H9 (cell line): Measurements from ENCODE around the gene DCP1B. TPM values are rescaled to one million over a fixed set of nuclear protein-coding genes. Genes with fewer than 3 reads are reported as not detected.

Experiments
- DNase-seq: peaks from one replicate; pipeline ENCODE4 v3.0.0-alpha.2; 2017
- H2AFZ ChIP-seq: one replicate; pipeline ENCODE4 v1.6.1; 2013; ENCODE audit warnings: mild to moderate bottlenecking, low read length, control low read depth, moderate library complexity
- H2AK5ac ChIP-seq: 2 replicates; pipeline ENCODE4 v1.6.1; 2013; ENCODE audit warnings: low read length, control low read depth, mixed read lengths; ENCODE audit not compliant: insufficient read length
- H2BK120ac ChIP-seq: one replicate; pipeline ENCODE4 v1.6.1; 2013; ENCODE audit warnings: low read depth, mild to moderate bottlenecking, low read length, control low read depth, inconsistent platforms; ENCODE audit not compliant: poor library complexity, severe bottlenecking
- H2BK12ac ChIP-seq: 2 replicates; pipeline ENCODE4 v1.6.1; 2013; ENCODE audit warnings: low read length, control low read depth, mixed read lengths, low read depth; ENCODE audit not compliant: insufficient read length
- H2BK15ac ChIP-seq: 2 replicates; pipeline ENCODE4 v1.6.1; 2013; ENCODE audit warnings: low read depth, low read length, control low read depth
- H2BK20ac ChIP-seq: one replicate; pipeline ENCODE4 v1.6.1; 2013; ENCODE audit warnings: low read depth, mild to moderate bottlenecking, low read length, control low read depth, inconsistent platforms; ENCODE audit not compliant: poor library complexity, severe bottlenecking
- H2BK5ac ChIP-seq: 2 replicates; pipeline ENCODE4 v1.6.1; 2013; ENCODE audit warnings: low read length, control low read depth, mixed read lengths; ENCODE audit not compliant: insufficient read length
- H3K14ac ChIP-seq: 2 replicates; pipeline ENCODE4 v1.6.1; 2013; ENCODE audit warnings: low read length, control low read depth; ENCODE audit not compliant: insufficient read depth
- H3K18ac ChIP-seq: 2 replicates; pipeline ENCODE4 v1.6.1; 2013; ENCODE audit warnings: low read depth, mild to moderate bottlenecking, mixed read lengths, low read length, control low read depth; ENCODE audit not compliant: insufficient read length
- H3K23ac ChIP-seq: 2 replicates; pipeline ENCODE4 v1.6.1; 2013; ENCODE audit warnings: low read length, control low read depth, mixed read lengths, low read depth; ENCODE audit not compliant: insufficient read length
- H3K23me2 ChIP-seq: 2 replicates; pipeline ENCODE4 v1.6.1; 2013; ENCODE audit warnings: low read depth, mild to moderate bottlenecking, mixed read lengths, low read length, control low read depth; ENCODE audit not compliant: insufficient read length, poor library complexity, severe bottlenecking
- H3K27ac ChIP-seq: 2 replicates; pipeline ENCODE4 v1.5.1; 2013; ENCODE audit warnings: low read length, control low read depth, mixed read lengths, low read depth; ENCODE audit not compliant: insufficient read length
- H3K27me3 ChIP-seq: 2 replicates; pipeline ENCODE4 v1.6.1; 2013; ENCODE audit warnings: low read length, control low read depth, inconsistent platforms; ENCODE audit not compliant: insufficient read depth
- H3K4ac ChIP-seq: 2 replicates; pipeline ENCODE4 v1.6.1; 2013; ENCODE audit warnings: low read depth, mild to moderate bottlenecking, control low read depth, inconsistent platforms, low read length, moderate library complexity
- H3K4me1 ChIP-seq: 2 replicates; pipeline ENCODE4 v1.6.1; 2013; ENCODE audit warnings: low read length, control low read depth, inconsistent platforms; ENCODE audit not compliant: insufficient read depth
- H3K4me2 ChIP-seq: 2 replicates; pipeline ENCODE4 v1.6.1; 2013; ENCODE audit warnings: low read length, control low read depth, mixed read lengths; ENCODE audit not compliant: insufficient read length, insufficient read depth
- H3K56ac ChIP-seq: 2 replicates; pipeline ENCODE4 v1.6.1; 2013; ENCODE audit warnings: low read depth, mild to moderate bottlenecking, mixed read lengths, low read length, control low read depth; ENCODE audit not compliant: insufficient read length
- H3K79me1 ChIP-seq: 2 replicates; pipeline ENCODE4 v1.6.1; 2013; ENCODE audit warnings: low read depth, mild to moderate bottlenecking, moderate library complexity, low read length, control low read depth, inconsistent platforms; ENCODE audit not compliant: insufficient read depth, poor library complexity, severe bottlenecking
- H3K79me2 ChIP-seq: 2 replicates; pipeline ENCODE4 v1.6.1; 2013; ENCODE audit warnings: low read length, control low read depth, inconsistent platforms; ENCODE audit not compliant: insufficient read depth
- H3K9ac ChIP-seq: 2 replicates; pipeline ENCODE4 v1.6.1; 2013; ENCODE audit warnings: low read length, control low read depth, mixed read lengths; ENCODE audit not compliant: insufficient read length; ENCODE audit errors: extremely low read depth
- H3K9me3 ChIP-seq: one replicate; pipeline ENCODE4 v1.6.1; 2013; ENCODE audit warnings: low read depth, low read length, inconsistent platforms; ENCODE audit not compliant: control insufficient read depth
- H3T11ph ChIP-seq: one replicate; pipeline ENCODE4 v1.6.1; 2013; ENCODE audit warnings: mild to moderate bottlenecking, low read length, control low read depth, inconsistent platforms
- H4K20me1 ChIP-seq: one replicate; pipeline ENCODE4 v1.6.1; 2013; ENCODE audit not compliant: control insufficient read depth, insufficient read length, insufficient read depth
- H4K5ac ChIP-seq: 2 replicates; pipeline ENCODE4 v1.6.1; 2013; ENCODE audit warnings: low read depth, mild to moderate bottlenecking, mixed read lengths, low read length, control low read depth; ENCODE audit not compliant: insufficient read length
- H4K8ac ChIP-seq: replicated peaks from 2 replicates; pipeline ENCODE4 v1.6.1; 2013; ENCODE audit warnings: low read length, control low read depth, mixed read lengths, low read depth; ENCODE audit not compliant: insufficient read length
- H4K91ac ChIP-seq: 2 replicates; pipeline ENCODE4 v1.6.1; 2013; ENCODE audit warnings: low read depth, mild to moderate bottlenecking, moderate library complexity, mixed read lengths, low read length, control low read depth; ENCODE audit not compliant: insufficient read length
- H3K27ac Mint-ChIP-seq, 3 experiments: 2 replicates in 2 of 3; 3 replicates in 1 of 3; pipeline ENCODE4 v1.8.0; 2020 to 2021; ENCODE audit warnings: mixed read lengths in 3 of 3, mild to moderate bottlenecking in 1 of 3, moderate library complexity in 1 of 3
- H3K27me3 Mint-ChIP-seq: 2 replicates; pipeline ENCODE4 v1.8.0; 2021; ENCODE audit warnings: low read depth, mild to moderate bottlenecking, moderate library complexity, mixed read lengths
- H3K36me3 Mint-ChIP-seq, 3 experiments: 2 replicates in 2 of 3; 3 replicates in 1 of 3; pipeline ENCODE4 v1.8.0; 2020 to 2021; ENCODE audit warnings: low read depth in 3 of 3, mixed read lengths in 3 of 3; ENCODE audit not compliant: insufficient read depth in 1 of 3
- H3K4me1 Mint-ChIP-seq, 2 experiments: 2 replicates each; pipeline ENCODE4 v1.8.0; 2020; ENCODE audit warnings: mixed read lengths in 2 of 2
- H3K4me3 Mint-ChIP-seq, 2 experiments: 2 replicates in 1 of 2; 3 replicates in 1 of 2; pipeline ENCODE4 v1.8.0; 2020 to 2021; ENCODE audit warnings: mild to moderate bottlenecking in 2 of 2, mixed read lengths in 2 of 2, moderate library complexity in 1 of 2
- H3K9me3 Mint-ChIP-seq, 2 experiments: 2 replicates in 1 of 2; 3 replicates in 1 of 2; pipeline ENCODE4 v1.8.0; 2020; ENCODE audit warnings: mild to moderate bottlenecking in 2 of 2, mixed read lengths in 2 of 2, moderate library complexity in 1 of 2
- WGBS: extraction: QIAGEN DNeasy Blood & Tissue Kit; methylation state at CpG from one replicate; pipeline ENCODE4 v1.1.7; 2013; ENCODE audit warnings: missing lambda C conversion rate, low lambda C conversion rate, mixed read lengths; ENCODE audit not compliant: insufficient read length; ENCODE audit errors: extremely low coverage; 5-methylcytosine and 5-hydroxymethylcytosine counted together
- total RNA-seq: library from RNA; stranded (reverse); gene quantifications from 2 replicates; pipeline ENCODE4 v1.2.1, GENCODE V29; 2021
- TF ChIP-seq, protein P1 (sequence below): fragments of 200-600 bp; sonication (generic); conservative IDR thresholded peaks from 3 replicates; pipeline ENCODE4 v1.8.0; 2021; ENCODE audit warnings: antibody characterized with exemption, mild to moderate bottlenecking

DCP1B gene
- total RNA-seq, 1 experiment from 2014 or later = 11.2 TPM

DNA sequence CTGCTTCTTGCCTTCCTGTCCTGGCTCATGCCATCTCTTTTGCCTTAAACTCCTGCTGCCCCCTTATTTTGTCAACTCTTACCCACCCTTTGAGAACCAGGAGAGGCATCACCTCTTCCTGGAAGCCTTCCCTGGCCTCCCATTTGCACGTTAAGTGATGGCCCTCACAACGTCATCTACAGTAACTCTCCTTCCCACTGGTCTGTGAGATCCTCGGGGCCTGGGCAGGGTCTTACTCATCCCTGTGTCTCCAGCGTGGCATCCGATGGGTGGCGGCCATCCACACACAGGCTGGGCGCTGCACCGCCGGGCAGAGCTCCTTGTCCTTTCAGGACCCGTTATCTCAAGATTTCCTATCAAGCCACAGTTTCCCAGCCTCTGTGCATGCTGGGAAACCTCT lies 69.0 kb downstream of the DCP1B start:
- Histone ChIP-seq H4K20me1 (no peaks in the 10 kb centered on the region), H3K79me1 (no peaks in the 10 kb centered on the region), H3K9ac (no peak overlapping the region), H3K79me2 (no peaks in the 10 kb centered on the region), H3T11ph (no peak overlapping the region), H2BK12ac (no peak overlapping the region), H3K27ac (no peak overlapping the region), H3K9me3 (no peaks in the 10 kb centered on the region), H2BK20ac (no peak overlapping the region), H2AK5ac (no peak overlapping the region), H3K23ac (no peak overlapping the region), H3K14ac (no peak overlapping the region), H2BK5ac (no peak overlapping the region), H4K8ac (no peak overlapping the region), H4K5ac (no peak overlapping the region), H3K18ac (no peak overlapping the region), H3K4me1 (peaks cover 3% of the 10 kb centered on the region; the same call in 1 of the 2 replicates), H4K91ac (no peak overlapping the region), H2AFZ (no peak overlapping the region), H3K23me2 (no peaks in the 10 kb centered on the region), H3K4ac (no peak overlapping the region), H2BK120ac (no peak overlapping the region), H2BK15ac (no peak overlapping the region), H3K4me2 (no peak overlapping the region), H3K27me3 (no peaks in the 10 kb centered on the region), H3K56ac (no peak overlapping the region)
- H3K9me3 Mint-ChIP-seq = no peaks in the 10 kb centered on the region; a peak in 1 of 5 replicates
- no peak overlapping the region for H3K4me3 Mint-ChIP-seq
- TF ChIP-seq, protein P1, sequence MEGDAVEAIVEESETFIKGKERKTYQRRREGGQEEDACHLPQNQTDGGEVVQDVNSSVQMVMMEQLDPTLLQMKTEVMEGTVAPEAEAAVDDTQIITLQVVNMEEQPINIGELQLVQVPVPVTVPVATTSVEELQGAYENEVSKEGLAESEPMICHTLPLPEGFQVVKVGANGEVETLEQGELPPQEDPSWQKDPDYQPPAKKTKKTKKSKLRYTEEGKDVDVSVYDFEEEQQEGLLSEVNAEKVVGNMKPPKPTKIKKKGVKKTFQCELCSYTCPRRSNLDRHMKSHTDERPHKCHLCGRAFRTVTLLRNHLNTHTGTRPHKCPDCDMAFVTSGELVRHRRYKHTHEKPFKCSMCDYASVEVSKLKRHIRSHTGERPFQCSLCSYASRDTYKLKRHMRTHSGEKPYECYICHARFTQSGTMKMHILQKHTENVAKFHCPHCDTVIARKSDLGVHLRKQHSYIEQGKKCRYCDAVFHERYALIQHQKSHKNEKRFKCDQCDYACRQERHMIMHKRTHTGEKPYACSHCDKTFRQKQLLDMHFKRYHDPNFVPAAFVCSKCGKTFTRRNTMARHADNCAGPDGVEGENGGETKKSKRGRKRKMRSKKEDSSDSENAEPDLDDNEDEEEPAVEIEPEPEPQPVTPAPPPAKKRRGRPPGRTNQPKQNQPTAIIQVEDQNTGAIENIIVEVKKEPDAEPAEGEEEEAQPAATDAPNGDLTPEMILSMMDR = no peak
- H3K36me3 Mint-ChIP-seq = no peaks in the 10 kb centered on the region
- H3K4me1 Mint-ChIP-seq = peaks cover 9 to 19% of the 10 kb centered on the region in 2 experiments
- WGBS = no CpG with 5 or more reads among the region's 10 CpGs
- DNase-seq = no peak
- no peak overlapping the region for H3K27ac Mint-ChIP-seq
- H3K27me3 Mint-ChIP-seq = 0 out of 2 replicates have a peak, but pooled peaks cover under 1% of the 10 kb centered on the region
